Ramos (cell line): ENCODE measurements around the gene PAK1.

ENCODE experiments used
- in situ Hi-C: fragments of 300-500 bp; cut with MboI; formaldehyde crosslinking; loops from one replicate; pipeline ENCODE4 v1.14.3; 2022; ENCODE audit warnings: low sequenced_read_pairs; ENCODE audit not compliant: unreplicated experiment

The PAK1 gene

DNA sequence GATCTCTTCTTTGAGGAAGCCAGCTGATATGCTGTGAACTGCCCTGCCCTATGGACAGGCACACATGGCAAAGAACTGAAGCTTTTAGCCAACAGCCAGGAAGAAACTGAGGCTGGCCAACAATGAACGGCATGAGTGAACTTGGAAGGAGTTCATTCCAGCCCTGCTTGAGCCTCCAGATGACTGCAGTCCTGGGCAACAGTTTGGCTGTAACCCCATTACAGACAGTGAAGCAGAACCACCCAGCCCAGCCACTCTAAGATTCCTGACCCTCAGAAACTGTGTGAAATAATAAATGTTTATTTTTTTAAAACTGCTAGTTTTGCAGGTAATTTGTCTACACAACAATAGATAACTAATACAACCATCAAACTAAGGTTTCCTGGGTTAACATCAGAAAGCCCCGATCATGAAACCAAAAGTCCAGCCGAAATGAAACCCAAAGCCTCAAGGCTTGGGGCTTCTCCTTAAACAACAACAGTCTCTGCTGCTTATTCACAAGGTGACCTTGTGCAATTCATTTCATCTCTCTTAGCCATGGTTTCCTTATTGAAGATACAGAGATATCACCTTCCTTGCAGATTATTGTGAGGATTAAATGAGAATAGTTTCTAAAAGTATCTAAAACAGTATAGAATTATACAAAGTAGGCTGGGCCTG lies 31.4 kb downstream of the PAK1 start:
- in situ Hi-C loops = no loop called here

DNA sequence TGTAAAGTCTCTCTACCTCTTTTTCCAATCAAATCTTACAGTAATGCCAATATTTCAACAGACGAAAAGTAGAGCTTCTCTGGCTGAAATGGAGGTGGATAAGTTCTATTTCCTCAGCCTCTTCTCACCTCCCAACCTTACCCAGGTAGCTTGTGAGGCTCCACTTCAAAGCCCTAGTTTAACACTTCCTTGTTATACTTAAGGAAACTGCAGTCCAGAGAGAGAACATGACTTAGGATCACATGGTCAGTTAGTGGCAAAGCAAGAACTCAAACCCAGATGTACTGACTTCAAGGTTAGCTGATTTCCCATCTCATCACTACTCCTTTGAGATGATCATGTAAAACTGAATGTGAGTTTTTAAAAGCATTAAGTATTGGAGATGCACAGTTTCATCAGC lies 32.5 kb downstream of the PAK1 start:
- in situ Hi-C loops = no loop called here

DNA sequence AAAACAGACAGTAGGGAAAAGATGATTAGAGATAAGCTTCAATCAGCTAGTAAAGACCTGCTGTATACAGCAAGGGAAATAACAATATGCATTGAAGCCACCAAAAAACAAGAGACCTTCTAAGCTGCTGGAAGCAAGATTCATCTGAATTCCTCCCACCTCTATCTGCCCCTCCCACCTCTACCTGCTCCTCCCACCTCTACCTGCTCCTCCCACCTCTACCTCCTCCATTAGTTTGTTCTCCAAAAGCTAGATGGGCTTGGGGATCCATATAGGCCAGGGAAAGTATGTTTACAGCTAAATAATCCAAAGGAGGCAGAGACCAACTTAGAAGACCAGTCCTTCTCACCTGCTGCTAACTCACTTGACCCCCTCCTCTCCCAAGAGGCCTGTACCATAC lies 33.2 kb downstream of the PAK1 start:
- in situ Hi-C loops = no loop called here

DNA sequence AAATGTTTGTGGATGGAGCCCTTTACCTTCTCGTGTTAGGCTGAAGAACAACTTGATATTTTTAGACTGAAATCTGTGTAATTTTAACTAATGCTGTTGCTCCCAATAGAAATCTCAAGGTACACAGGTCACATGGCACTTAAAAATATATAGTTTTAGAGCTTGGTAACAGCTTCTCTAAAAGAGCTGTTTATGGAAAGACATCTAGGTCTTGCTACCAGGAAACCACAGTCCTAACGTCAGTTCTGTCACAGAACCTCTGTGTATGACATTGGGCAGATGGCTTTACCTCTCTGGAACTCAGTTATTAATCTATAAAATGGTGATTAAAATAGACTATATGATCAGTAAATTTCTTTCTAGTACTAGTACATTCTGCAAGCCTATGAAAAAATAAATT lies 35.4 kb downstream of the PAK1 start:
- in situ Hi-C loops = no loop called here

DNA sequence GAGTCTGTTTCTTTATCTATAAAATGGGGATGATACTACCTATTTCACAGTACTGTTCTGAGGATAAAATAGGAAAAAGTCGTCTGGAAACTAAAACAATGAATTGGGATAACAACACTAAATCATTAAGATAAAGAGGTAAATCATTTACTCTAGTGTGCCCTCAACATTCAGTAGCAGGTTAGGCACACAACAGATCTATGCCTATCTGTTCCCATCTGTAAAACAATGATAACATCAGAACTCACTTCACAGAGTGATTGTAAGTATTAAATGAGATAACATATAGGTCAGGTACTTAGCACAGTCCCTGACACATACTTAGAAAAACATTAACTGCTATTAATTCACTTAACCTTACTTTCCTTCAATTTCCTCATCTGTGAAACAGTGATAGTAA lies 36.9 kb downstream of the PAK1 start:
- in situ Hi-C loops = no loop called here

DNA sequence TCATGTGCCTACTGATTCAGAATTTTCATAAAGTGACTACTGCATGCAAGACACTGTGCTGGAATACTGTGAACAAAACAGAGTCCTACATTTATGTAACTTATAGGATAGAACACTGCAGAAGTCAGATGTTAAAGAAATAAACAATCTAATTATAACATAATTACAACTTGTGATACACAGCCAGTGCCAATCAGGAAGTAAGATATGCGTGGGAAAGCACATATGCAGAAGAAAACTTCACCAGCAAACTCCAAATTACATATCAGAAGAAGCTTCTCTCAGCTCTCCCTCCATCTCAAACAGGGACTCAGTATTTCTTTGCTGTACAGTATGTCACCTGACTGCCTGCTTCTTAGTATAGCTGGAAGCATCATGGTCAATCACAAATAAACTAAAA lies 37.4 kb downstream of the PAK1 start:
- in situ Hi-C loops = no loop called here

DNA sequence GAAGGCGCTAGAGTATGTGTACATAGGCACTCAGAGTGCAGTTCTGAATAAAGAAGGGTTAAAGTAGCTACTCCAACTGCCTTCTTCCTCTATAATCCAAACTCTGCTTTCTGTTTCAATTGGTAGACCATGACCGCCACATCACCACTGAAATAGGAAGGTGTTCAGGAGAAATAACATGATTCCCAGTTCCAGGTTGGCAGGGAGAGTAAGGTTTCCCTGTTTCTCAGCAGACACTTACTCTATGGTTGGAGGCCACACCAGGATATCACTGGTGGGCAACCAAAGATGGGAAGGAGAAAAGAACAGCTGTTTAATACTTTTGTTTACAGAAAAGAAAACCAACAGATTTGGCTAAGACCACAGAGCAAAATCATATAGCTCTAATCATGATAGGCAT lies 37.9 kb downstream of the PAK1 start:
- in situ Hi-C loops = no loop called here

DNA sequence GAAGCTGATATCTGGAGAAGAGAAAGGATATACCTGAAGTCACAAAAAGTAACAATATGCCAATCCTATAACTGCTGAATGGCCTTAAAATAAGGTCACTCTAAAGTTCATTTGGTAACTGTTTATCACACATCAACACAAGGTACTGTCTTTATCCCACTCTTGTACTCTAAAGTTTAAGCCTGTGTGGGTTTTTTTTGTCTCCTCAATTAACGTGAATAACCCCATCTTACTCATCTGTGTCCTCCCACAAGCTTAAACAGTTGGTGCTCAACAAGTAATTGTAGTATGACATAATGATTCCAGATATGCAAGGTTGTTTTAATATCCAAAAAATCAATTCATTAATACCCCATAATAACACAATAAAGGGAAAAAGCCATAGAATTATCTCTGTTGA lies 42.1 kb downstream of the PAK1 start:
- in situ Hi-C loops = no loop called here

DNA sequence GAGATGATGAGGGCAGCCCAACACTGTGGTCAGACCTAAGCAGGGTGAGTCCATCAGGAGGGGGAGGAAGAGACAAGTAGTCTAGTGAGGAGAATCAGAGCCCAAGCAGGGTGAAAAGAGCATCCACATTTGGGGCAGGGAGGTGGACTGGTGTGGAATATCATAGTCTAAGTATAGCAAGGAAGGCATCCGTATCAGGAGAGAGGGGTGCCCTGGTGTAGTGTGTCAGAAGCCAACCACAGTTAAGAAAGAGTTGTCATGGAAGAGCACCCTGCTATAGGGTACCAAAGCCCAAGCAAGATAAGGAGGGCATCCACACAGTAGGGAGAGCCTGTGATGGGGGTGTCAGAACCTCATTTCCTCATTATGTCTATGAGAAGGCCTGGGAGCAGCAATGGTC lies 45.3 kb downstream of the PAK1 start:
- in situ Hi-C loops = no loop called here

DNA sequence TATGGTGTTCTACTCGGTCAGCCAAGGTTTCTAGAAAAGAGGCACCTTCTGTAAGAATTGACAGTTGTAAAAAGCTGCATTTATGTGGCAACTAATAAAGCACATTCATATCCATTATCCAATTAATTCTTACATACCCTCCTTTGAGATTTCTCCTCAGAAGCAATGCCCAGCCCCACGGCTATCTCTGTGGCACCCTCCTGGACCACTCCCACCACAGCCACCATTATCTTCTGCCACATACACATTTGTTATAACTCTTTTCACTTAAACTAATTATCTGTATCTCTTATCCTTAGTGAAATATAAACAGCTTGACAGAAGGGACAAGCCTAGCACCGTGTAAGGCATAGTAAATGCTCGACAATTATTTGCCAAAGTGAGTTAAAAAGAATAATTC lies 48.5 kb downstream of the PAK1 start:
- in situ Hi-C loops = no loop called here

DNA sequence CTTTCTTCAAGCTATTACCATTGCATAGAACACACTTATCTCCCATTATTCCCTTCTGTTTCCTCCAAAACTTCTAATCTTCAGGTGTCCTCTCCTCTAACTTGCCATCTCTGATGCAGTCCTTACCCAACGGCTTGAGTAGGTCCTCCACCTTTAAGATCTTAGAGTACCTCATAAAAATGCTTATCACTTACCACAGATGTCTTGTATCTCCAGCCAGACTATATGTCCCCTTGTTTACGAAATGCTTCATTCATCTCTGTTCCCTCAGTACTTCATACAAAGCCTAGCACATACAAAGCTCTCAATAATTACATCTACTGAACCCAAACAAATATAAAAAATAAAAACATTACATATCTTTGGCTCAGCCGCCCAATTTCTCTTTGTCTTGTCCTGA lies 49.2 kb downstream of the PAK1 start:
- in situ Hi-C loops = no loop called here

DNA sequence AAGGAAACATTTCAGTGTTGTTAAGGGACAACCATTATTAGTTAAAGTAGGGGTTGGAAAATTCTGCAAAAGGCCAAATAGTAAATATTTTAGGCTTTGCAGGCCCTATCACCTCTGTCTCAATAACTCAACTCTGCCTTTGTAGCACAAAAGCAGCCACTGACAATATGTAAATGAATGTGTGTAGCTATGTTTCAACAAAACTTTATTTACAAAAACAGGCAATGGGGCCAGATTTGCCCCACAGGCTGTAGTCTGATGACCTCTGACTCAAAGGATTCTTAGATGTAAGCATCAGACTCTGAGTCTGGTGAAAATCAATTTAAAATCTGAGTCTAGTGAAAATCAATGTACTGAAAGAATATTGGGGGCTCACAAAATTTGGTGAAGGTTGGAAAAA lies 50.3 kb downstream of the PAK1 start:
- in situ Hi-C loops = no loop called here

DNA sequence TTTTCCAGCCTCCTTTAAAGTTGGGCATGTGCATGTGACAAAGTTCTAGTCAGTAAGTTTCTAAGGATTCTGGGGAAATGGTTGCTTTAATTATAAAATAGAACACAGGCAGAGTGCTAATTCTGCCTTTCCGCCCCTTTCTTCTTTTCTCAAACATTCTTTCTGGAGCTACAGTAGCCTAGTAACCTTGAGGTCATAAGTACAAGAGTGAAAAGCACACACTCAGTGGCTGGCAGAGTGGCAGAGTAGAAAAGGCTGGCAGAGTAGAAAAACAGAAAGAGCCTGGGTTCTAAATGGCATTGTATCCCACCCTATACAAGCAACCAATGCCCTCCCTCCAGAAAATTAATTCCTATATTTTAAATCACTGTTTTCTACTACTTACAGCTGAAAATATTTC lies 51.2 kb downstream of the PAK1 start:
- in situ Hi-C loops = no loop called here

DNA sequence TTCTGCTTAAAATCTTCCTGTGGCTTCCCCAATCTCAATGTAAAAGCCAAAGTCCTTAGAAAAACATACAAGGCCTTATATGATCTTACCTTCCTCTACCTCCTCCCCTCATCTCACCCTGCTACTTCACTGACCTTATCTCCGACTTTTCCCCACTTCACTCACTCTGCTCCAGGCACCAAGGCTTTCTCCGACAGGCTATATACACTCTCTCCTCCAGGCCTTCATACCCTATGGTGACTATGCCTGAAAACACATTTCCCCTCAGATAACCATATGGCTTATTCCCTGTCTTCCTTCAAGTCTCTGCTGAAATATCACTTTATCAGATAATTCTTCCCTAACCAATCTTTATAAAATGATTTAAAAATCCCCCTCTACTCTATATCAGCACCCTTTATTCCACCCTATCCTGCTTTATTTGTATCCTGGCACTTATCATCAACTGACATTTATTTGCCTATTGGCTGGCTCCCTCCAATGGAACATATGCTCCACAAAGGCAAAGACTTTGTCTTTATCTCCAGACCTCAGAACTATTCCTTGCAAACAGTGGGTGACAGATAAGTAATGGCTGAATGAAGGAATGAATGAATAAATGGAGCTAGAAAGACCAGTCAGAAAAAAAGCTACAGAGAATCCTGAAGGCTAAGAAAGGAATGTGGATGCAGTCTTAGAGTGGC lies 52.7 kb downstream of the PAK1 start:
- in situ Hi-C loops = no loop called here

DNA sequence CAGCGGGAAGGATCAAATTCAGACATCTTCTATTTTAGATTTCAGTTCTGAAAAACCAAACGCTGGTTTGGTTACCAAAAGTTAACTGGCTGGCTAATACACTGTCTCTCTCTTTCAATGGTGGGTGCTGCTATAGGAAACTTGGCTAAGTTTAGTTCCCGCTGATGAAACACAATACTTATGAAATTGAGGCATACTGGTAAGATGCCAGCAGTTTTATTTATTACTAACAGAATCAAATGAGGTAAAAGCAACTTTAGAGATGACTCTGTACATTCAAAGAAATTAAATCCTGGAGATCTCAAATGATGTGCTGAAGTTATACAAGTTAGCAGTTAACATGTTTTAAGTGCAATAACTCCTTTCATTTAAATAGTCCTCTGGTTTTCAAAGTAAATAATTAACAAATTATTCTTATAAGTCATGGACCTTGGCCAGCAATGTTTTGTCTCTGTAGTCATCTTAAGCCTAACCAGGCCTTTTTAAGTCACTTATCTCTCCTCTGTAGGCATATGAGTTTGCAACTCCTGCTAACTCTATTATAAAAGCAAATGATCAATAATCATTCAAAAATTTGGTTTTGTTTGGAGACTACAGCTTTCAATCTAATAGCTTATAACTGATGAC lies 54.8 kb downstream of the PAK1 start:
- in situ Hi-C loops = no loop called here

DNA sequence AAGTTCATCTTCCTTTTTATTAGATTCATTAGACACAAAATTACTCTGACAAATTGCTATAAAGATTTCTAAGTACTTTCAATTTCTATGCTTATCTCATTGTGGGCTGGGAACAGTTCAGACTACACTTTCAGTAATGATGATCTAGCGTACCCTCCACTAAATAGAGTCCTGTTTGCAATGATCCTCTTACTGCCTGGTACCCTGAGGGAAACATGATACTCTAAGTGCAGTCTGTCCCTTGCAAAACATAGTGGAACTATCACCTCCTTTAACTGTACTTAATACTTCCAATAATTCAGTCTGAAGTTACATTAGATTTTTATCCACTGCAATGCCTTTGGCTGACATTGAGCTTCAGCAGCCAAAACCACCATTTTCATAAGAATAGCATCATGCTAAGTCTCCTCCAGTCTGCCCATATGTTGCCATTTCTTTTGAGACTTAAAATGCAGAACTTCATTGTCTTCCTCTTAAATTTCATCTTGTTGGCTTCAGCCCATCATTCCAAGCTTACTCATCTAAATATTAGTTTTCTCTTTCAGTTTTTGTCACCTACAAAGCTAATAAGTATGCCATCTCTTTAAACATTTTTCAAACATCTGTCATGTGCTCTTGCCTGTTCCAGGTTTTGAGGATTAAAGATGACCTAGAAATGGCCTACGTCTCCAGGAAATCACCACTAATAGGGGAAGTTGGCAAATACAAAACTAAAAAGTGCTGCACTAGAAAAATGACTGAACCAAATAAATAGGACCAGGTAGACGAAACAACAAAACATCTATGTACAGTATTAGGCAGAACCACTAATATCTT lies 55.5 kb downstream of the PAK1 start:
- in situ Hi-C loops = no loop called here

DNA sequence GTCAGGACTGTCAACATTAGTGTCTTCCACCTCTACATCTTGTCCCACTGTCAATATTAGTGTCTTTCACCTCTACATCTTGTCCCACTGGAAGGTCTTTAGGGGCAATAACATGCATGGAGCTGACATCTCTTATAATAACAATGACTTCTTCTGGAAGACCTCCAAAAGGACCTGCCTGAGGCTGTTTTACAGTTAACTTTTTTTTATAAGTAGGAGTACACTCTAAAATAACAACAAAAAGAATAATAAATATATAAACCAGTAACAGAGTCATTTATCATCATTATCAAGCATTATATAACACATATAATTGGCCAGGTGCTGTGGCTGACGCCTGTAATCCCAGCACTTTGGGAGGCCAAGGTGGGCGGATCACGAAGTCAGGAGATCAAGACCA lies 57.5 kb downstream of the PAK1 start:
- in situ Hi-C loops = no loop called here

DNA sequence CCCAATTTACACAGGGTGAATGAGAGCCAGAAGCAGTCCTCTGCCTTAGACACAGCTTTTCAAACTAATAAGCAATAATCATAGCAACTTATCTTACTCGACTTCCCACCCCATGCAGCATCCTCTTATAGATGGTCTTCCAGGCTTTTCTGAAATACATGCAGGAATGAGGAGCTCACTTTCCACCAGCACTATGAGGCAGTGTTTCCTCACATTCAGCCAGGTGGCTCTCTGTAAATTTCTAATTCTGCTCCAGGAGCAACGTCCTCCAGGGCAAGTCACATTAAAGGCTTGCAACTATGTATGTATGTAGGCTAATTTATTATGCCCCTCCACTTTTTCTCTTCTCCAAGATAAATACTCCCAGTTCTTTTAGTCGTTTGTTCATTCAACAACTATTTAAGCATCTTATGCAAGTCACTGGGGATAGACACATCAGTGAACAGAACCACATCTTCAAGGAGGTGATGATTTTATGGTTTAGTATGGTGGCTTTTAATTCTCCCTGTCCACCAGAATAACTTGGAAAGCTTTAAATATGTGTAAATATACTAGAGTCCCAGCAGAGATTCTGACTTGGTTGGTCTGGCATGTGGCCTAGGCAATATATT lies 59.9 kb downstream of the PAK1 start:
- in situ Hi-C loops = no loop called here

DNA sequence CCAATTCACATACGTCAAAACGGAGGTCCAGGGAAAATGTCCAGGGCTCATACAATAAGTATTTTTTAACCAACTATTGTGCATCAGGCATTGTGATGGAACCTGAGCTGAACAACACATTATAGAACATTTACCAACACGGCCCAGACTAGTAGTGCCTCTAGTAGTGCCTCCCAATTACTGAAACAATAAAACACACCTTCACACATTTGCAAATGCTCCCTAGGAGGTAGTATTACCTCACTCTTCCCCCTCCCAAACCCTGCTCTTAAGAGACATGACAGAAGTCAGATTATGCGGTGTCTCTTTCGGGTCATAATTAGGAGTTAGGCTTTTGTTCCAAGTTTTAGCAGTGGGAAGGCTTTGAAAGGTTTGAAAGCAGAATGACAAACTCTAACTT lies 61.1 kb downstream of the PAK1 start:
- in situ Hi-C loops = no loop called here

DNA sequence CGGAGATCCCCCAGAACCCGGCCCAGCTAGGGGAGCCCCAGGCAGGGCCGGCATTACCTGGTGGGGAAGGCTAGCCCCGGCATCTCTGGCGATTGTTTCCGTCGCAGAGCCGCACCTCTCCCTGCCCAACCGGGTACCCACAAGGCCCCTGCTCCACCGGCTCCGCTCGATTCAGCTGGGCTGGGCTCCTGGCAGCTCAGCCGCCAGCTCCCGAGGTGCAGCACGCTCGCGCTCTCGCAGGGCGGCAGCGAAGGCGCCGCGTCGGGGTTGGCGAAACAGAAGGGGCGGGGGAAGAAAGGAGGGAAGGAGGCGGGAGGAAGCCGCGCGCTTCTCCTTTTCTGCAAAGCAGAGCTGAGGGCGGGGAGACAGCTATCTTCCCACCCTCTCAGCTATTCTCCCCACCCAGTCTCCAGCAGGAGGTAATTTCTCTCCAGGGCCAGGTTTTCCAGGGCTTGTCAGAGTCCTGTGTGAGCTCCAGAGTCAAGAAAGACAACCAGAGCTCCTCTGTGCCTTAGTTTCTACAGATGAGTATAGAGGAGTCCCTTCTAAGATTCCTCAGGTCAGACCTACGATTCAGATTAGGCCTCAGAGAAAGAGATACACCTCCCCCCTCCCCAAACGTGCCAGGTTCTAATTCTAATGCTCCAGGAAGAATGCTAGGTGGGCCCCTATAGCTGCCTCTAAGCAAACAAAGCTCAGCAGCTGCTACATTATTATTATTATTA lies 62.0 kb downstream of the PAK1 start:
- in situ Hi-C loops = no loop called here
